ENCODE results near the gene FZD7. TPM values are rescaled to one million over a fixed set of nuclear protein-coding genes. Genes with fewer than 3 reads are reported as not detected.
A peak's percentile ranks its signal among the peaks of the same experiment; 100 is the strongest.

Gene FZD7
- total and polyA plus RNA-seq, 2 donors (not counting 1 experiment from before 2014, with no cell fraction given), result 39.1 to 44.4 TPM

DNA sequence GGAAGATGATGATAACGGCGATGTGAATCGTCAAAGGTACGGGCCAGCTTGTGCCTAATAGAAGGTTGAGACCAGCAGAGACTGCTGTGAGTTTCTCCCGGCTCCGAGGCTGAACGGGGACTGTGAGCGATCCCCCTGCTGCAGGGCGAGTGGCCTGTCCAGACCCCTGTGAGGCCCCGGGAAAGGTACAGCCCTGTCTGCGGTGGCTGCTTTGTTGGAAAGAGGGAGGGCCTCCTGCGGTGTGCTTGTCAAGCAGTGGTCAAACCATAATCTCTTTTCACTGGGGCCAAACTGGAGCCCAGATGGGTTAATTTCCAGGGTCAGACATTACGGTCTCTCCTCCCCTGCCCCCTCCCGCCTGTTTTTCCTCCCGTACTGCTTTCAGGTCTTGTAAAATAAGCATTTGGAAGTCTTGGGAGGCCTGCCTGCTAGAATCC lies 3.0 kb downstream of the FZD7 start:
- Histone ChIP-seq H3K27ac (ENCODE audit: insufficient read depth, low read length) (peak overlapping the region; percentile 52), H3K27me3 (ENCODE audit: control insufficient read depth, insufficient read depth, low read length) (no peaks in the 10 kb centered on the region), H3K4me2 (ENCODE audit: extremely low read depth, insufficient read depth, low read length) (peak overlapping the region; percentile 95), H3K9ac (ENCODE audit: insufficient read depth, low read length) (peak overlapping the region; percentile 32), H3K79me2 (ENCODE audit: control insufficient read depth, insufficient read depth, low read length) (peaks cover 45% of the 10 kb centered on the region), H3K4me3 (replicated peaks in 1 of 4; ENCODE audit: control extremely low read depth in 1 of 4, insufficient read depth in 1 of 4, low read depth in 3 of 4, low read length in 4 of 4) (peak overlapping the region; percentile 66 to 84 (median 75)), H3K36me3 (ENCODE audit: control insufficient read depth, insufficient read depth, low read length) (peaks cover 8% of the 10 kb centered on the region), H3K4me1 (ENCODE audit: control insufficient read depth, extremely low read depth, insufficient read depth, low read length) (peaks cover 8% of the 10 kb centered on the region), H4K20me1 (ENCODE audit: control insufficient read depth, extremely low read depth, insufficient read depth, low read length) (no peaks in the 10 kb centered on the region), H3K9me3 (ENCODE audit: control insufficient read depth, insufficient read depth, low read depth, low read length) (no peaks in the 10 kb centered on the region), H2AFZ (ENCODE audit: low read length) (no peak overlapping the region)
- DNase-seq (ENCODE audit: low read depth in 2 of 2), result peak; percentile 46 to 65
- no peak for TF ChIP-seq EZH2 (IDR thresholded peaks at IDR 0.05; ENCODE audit: low read length, missing control alignments)
- TF ChIP-seq, protein P1, sequence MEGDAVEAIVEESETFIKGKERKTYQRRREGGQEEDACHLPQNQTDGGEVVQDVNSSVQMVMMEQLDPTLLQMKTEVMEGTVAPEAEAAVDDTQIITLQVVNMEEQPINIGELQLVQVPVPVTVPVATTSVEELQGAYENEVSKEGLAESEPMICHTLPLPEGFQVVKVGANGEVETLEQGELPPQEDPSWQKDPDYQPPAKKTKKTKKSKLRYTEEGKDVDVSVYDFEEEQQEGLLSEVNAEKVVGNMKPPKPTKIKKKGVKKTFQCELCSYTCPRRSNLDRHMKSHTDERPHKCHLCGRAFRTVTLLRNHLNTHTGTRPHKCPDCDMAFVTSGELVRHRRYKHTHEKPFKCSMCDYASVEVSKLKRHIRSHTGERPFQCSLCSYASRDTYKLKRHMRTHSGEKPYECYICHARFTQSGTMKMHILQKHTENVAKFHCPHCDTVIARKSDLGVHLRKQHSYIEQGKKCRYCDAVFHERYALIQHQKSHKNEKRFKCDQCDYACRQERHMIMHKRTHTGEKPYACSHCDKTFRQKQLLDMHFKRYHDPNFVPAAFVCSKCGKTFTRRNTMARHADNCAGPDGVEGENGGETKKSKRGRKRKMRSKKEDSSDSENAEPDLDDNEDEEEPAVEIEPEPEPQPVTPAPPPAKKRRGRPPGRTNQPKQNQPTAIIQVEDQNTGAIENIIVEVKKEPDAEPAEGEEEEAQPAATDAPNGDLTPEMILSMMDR (conservative IDR thresholded peaks at IDR 0.05 in 1 of 2, IDR thresholded peaks at IDR 0.05 in 1 of 2; ENCODE audit: low read depth in 1 of 2, low read length in 2 of 2), result no peak

DNA sequence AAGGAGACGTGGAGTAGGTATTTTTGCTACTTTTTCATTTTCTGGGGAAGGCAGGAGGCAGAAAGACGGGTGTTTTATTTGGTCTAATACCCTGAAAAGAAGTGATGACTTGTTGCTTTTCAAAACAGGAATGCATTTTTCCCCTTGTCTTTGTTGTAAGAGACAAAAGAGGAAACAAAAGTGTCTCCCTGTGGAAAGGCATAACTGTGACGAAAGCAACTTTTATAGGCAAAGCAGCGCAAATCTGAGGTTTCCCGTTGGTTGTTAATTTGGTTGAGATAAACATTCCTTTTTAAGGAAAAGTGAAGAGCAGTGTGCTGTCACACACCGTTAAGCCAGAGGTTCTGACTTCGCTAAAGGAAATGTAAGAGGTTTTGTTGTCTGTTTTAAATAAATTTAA lies 3.4 kb downstream of the FZD7 start:
- H3K79me2 ChIP-seq (ENCODE audit: control insufficient read depth, insufficient read depth, low read length), result peaks cover 45% of the 10 kb centered on the region
- DNase-seq (ENCODE audit: low read depth in 2 of 2), result peak; percentile 61 to 65

DNA sequence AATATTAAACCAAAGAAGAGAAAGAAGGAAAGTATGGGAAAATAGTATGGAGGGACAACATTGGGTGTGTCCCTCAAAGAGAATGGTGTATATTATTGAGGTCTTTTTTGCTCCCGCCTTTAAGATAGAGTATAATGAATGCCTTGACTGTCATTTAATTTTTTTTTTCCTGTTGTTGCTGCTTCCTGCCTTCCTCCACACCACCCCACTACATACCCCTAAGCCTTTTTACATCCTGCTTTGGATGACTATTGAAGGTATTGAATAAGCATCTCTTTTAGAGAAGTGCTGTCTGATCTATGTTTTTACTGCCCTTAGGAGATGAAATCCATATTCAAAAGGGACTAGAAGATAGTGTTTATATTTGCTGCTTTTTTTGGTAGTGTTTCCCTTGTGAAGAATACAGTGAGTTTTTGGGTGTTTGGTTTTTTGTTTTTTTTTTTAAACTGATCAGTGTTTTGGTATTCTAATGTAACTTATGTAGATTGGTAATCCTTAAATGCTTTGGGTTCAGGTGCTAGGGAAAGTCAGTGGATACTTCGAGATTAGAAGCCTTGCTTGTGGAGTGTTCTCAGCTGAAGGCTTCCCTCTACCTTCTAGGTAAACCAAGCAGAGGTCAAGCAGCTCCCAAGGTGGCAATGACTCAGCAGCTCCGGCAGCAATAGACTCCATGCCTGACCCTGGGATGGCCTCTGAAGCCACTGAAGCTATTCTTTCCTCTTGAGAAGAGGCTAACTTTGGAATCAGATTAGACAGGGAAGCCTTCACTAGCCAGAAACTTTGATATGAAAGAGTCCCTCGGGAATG lies 5.0 kb downstream of the FZD7 start:
- H2AFZ ChIP-seq (ENCODE audit: low read length), result no peak overlapping the region
- H3K9me3 ChIP-seq (ENCODE audit: control insufficient read depth, insufficient read depth, low read depth, low read length), result no peaks in the 10 kb centered on the region
- no peak overlapping the region for H3K9ac ChIP-seq (ENCODE audit: insufficient read depth, low read length)
- peaks cover 8% of the 10 kb centered on the region for H3K36me3 ChIP-seq (ENCODE audit: control insufficient read depth, insufficient read depth, low read length)
- peak overlapping the region; percentile 62 for H3K4me2 ChIP-seq (ENCODE audit: extremely low read depth, insufficient read depth, low read length)
- DNase-seq (ENCODE audit: low read depth in 2 of 2), result peak; percentile 46 to 75
- H3K27me3 ChIP-seq (ENCODE audit: control insufficient read depth, insufficient read depth, low read length), result no peaks in the 10 kb centered on the region
- peak overlapping the region; percentile 33 for H3K27ac ChIP-seq (ENCODE audit: insufficient read depth, low read length)
- peak overlapping the region; percentile 16 to 84 (median 44) for H3K4me3 ChIP-seq (replicated peaks in 1 of 4; ENCODE audit: control extremely low read depth in 1 of 4, insufficient read depth in 1 of 4, low read depth in 3 of 4, low read length in 4 of 4)
- H3K4me1 ChIP-seq (ENCODE audit: control insufficient read depth, extremely low read depth, insufficient read depth, low read length), result peaks cover 8% of the 10 kb centered on the region
- peaks cover 45% of the 10 kb centered on the region for H3K79me2 ChIP-seq (ENCODE audit: control insufficient read depth, insufficient read depth, low read length)
- TF ChIP-seq, protein P1 (conservative IDR thresholded peaks at IDR 0.05 in 1 of 2, IDR thresholded peaks at IDR 0.05 in 1 of 2; ENCODE audit: low read depth in 1 of 2, low read length in 2 of 2), result no peak
- no peak for TF ChIP-seq EZH2 (IDR thresholded peaks at IDR 0.05; ENCODE audit: low read length, missing control alignments)
- H4K20me1 ChIP-seq (ENCODE audit: control insufficient read depth, extremely low read depth, insufficient read depth, low read length), result no peaks in the 10 kb centered on the region

More for the DNA sequence above, 3.4 kb downstream of the FZD7 start:
- Histone ChIP-seq H4K20me1 (ENCODE audit: control insufficient read depth, extremely low read depth, insufficient read depth, low read length) (no peaks in the 10 kb centered on the region), H3K27ac (ENCODE audit: insufficient read depth, low read length) (peak overlapping the region; percentile 52), H3K36me3 (ENCODE audit: control insufficient read depth, insufficient read depth, low read length) (peaks cover 8% of the 10 kb centered on the region), H3K4me2 (ENCODE audit: extremely low read depth, insufficient read depth, low read length) (peak overlapping the region; percentile 95), H3K4me1 (ENCODE audit: control insufficient read depth, extremely low read depth, insufficient read depth, low read length) (peaks cover 8% of the 10 kb centered on the region), H3K27me3 (ENCODE audit: control insufficient read depth, insufficient read depth, low read length) (no peaks in the 10 kb centered on the region), H3K4me3 (replicated peaks in 1 of 4; ENCODE audit: control extremely low read depth in 1 of 4, insufficient read depth in 1 of 4, low read depth in 3 of 4, low read length in 4 of 4) (peak overlapping the region; percentile 66 to 84 (median 75)), H2AFZ (ENCODE audit: low read length) (no peak overlapping the region), H3K9me3 (ENCODE audit: control insufficient read depth, insufficient read depth, low read depth, low read length) (no peaks in the 10 kb centered on the region), H3K9ac (ENCODE audit: insufficient read depth, low read length) (no peak overlapping the region)
- TF ChIP-seq EZH2 (IDR thresholded peaks at IDR 0.05; ENCODE audit: low read length, missing control alignments), result no peak
- TF ChIP-seq, protein P1 (conservative IDR thresholded peaks at IDR 0.05 in 1 of 2, IDR thresholded peaks at IDR 0.05 in 1 of 2; ENCODE audit: low read depth in 1 of 2, low read length in 2 of 2), result no peak
